SK-N-SH (cell line): ENCODE results near the gene SLC20A1. TPM values are rescaled to one million over a fixed set of nuclear protein-coding genes. Genes with fewer than 3 reads are reported as not detected.
A peak's percentile ranks its signal among the peaks of the same experiment; 100 is the strongest.

Source experiments
- CTCF ChIA-PET: fragments of 300-600, 350-600 bp; formaldehyde crosslinking; extraction: SDS; loops from one replicate; lab custom pipeline; 2021; lab: Yijun Ruan, JAX
- POLR2A ChIA-PET: fragments of 350-600 bp; sonication (Branson Sonifier 250); formaldehyde crosslinking; extraction: SDS; loops from one replicate; lab custom pipeline; 2020; ENCODE audit warnings: antibody characterized with exemption, inconsistent platforms; lab: Yijun Ruan, JAX
- DNase-seq: peaks from one replicate; pipeline ENCODE4 v3.0.0; 2012
- H2AFZ ChIP-seq: fragments of 200-600 bp; sonication (generic); 2 replicates; pipeline ENCODE4 v1.8.1; 2016; ENCODE audit warnings: antibody characterized with exemption, mild to moderate bottlenecking, low read depth
- H3F3A ChIP-seq: fragments of 200-600 bp; sonication (generic); replicated peaks from 2 replicates; pipeline ENCODE3; 2016; ENCODE audit warnings: antibody characterized with exemption, mild to moderate bottlenecking; ENCODE audit not compliant: insufficient read depth
- H3K27ac ChIP-seq, 2 experiments: fragments of 200-500 bp in 1 of 2; fragments of 200-600 bp in 1 of 2; sonication (Bioruptor generic) in 1 of 2; sonication (generic), shearing (Covaris generic) in 1 of 2; 2 replicates each; pipeline versions ENCODE4 v1.5.1 to v1.6.1; 2014 to 2016; ENCODE audit warnings: low read depth in 2 of 2, inconsistent platforms in 1 of 2, low read length in 1 of 2, mild to moderate bottlenecking in 1 of 2, mixed read lengths in 1 of 2
- H3K27me3 ChIP-seq: fragments of 200-600 bp; sonication (generic), shearing (Covaris generic); 2 replicates; pipeline ENCODE4 v1.6.1; 2016; ENCODE audit warnings: mixed run types; ENCODE audit not compliant: insufficient read depth
- H3K36me3 ChIP-seq, 2 experiments: fragments of 200-500 bp in 1 of 2; fragments of 200-600 bp in 1 of 2; sonication (Bioruptor generic) in 1 of 2; sonication (generic) in 1 of 2; replicated peaks in 1 of 2; 2 replicates each; pipeline versions ENCODE3 to v1.5.1; 2014 to 2016; ENCODE audit warnings: low read length in 1 of 2, mild to moderate bottlenecking in 1 of 2; ENCODE audit not compliant: insufficient read depth in 2 of 2, control insufficient read depth in 1 of 2
- H3K4me1 ChIP-seq, 2 experiments: fragments of 200-500 bp in 1 of 2; fragments of 200-600 bp in 1 of 2; sonication (Bioruptor generic) in 1 of 2; sonication (generic), shearing (Covaris generic) in 1 of 2; 2 replicates each; pipeline versions ENCODE4 v1.5.1 to v1.6.1; 2014 to 2016; ENCODE audit warnings: low read depth in 1 of 2, low read length in 1 of 2, mixed run types in 1 of 2; ENCODE audit not compliant: insufficient read depth in 2 of 2, control insufficient read depth in 1 of 2
- H3K4me2 ChIP-seq: fragments of 200-600 bp; sonication (generic), shearing (Covaris generic); 2 replicates; pipeline ENCODE4 v1.6.1; 2017; ENCODE audit warnings: mixed run types
- H3K4me3 ChIP-seq, 2 experiments: fragments of 200-500 bp in 1 of 2; fragments of 200-600 bp in 1 of 2; sonication (Bioruptor generic) in 1 of 2; sonication (generic), shearing (Covaris generic) in 1 of 2; 2 replicates each; pipeline versions ENCODE4 v1.5.1 to v1.8.1; 2014 to 2016; ENCODE audit warnings: low read depth in 2 of 2, inconsistent platforms in 1 of 2, low read length in 1 of 2, mild to moderate bottlenecking in 1 of 2, mixed read lengths in 1 of 2, moderate library complexity in 1 of 2
- H3K79me2 ChIP-seq: fragments of 200-600 bp; sonication (generic); 2 replicates; pipeline ENCODE4 v1.8.1; 2017; ENCODE audit warnings: mild to moderate bottlenecking; ENCODE audit not compliant: insufficient read depth
- H3K9ac ChIP-seq: fragments of 200-600 bp; sonication (generic); 2 replicates; pipeline ENCODE4 v1.6.1; 2017; ENCODE audit warnings: mixed run types
- H3K9me2 ChIP-seq: fragments of 200-600 bp; sonication (generic); 2 replicates; pipeline ENCODE4 v1.6.1; 2017; ENCODE audit warnings: mixed run types
- H3K9me3 ChIP-seq: fragments of 200-600 bp; sonication (generic); 2 replicates; pipeline ENCODE4 v1.6.1; 2017; ENCODE audit warnings: mixed run types, mild to moderate bottlenecking, moderate library complexity
- H4K20me1 ChIP-seq: fragments of 200-600 bp; sonication (generic); 2 replicates; pipeline ENCODE4 v1.6.1; 2017; ENCODE audit warnings: mild to moderate bottlenecking, mixed run types; ENCODE audit not compliant: insufficient read depth
- CHD2 ChIP-seq: fragments of 150-350 bp; IDR thresholded peaks from 2 replicates; pipeline ENCODE4 v1.6.1; 2018; ENCODE audit warnings: low read length; ENCODE audit not compliant: partially characterized antibody
- ELF1 ChIP-seq: IDR thresholded peaks from 2 replicates; pipeline ENCODE4 v1.4.0; 2012
- EP300 ChIP-seq, 2 experiments: IDR thresholded peaks; 2 replicates each; pipeline versions ENCODE4 v1.4.0 to v1.6.1; 2012; ENCODE audit warnings: borderline replicate concordance in 1 of 2, low read depth in 1 of 2, low read length in 1 of 2
- FOSL2 ChIP-seq: IDR thresholded peaks from 2 replicates; pipeline ENCODE4 v1.4.0; 2012; ENCODE audit warnings: low read depth, mild to moderate bottlenecking, moderate library complexity, borderline replicate concordance
- FOXM1 ChIP-seq: IDR thresholded peaks from 2 replicates; pipeline ENCODE4 v1.4.0; 2012; ENCODE audit warnings: low read depth, mild to moderate bottlenecking
- JUND ChIP-seq: IDR thresholded peaks from 2 replicates; pipeline ENCODE4 v1.4.0; 2012
- MEF2A ChIP-seq: IDR thresholded peaks from 2 replicates; pipeline ENCODE4 v1.4.0; 2012; ENCODE audit warnings: low read depth, borderline replicate concordance
- NFIC ChIP-seq: IDR thresholded peaks from 2 replicates; pipeline ENCODE4 v1.4.0; 2012; ENCODE audit warnings: borderline replicate concordance
- PBX3 ChIP-seq: IDR thresholded peaks from 2 replicates; pipeline ENCODE4; 2012
- POLR2AphosphoS5 ChIP-seq: IDR thresholded peaks from 2 replicates; pipeline ENCODE4 v1.6.1; 2012; ENCODE audit warnings: low read depth, low read length
- RXRA ChIP-seq: IDR thresholded peaks from 2 replicates; pipeline ENCODE4 v1.4.0; 2012; ENCODE audit warnings: low read depth, mild to moderate bottlenecking, borderline replicate concordance
- SMC3 ChIP-seq: IDR thresholded peaks from 2 replicates; pipeline ENCODE4 v1.6.1; 2012; ENCODE audit warnings: low read depth, low read length, improper control_type of control experiment
- TAF1 ChIP-seq: IDR thresholded peaks from 2 replicates; pipeline ENCODE4 v1.6.1; 2012; ENCODE audit warnings: low read depth, mild to moderate bottlenecking, low read length, moderate library complexity, borderline replicate concordance
- TCF12 ChIP-seq: IDR thresholded peaks from 2 replicates; pipeline ENCODE4 v1.4.0; 2012
- YY1 ChIP-seq: IDR thresholded peaks from 2 replicates; pipeline ENCODE4 v1.4.0; 2012; ENCODE audit warnings: low read depth, mild to moderate bottlenecking
- WGBS: methylation state at CpG from one replicate; pipeline ENCODE4 v1.1.6; 2017; ENCODE audit warnings: low lambda C conversion rate; 5-methylcytosine and 5-hydroxymethylcytosine counted together
- polyA plus RNA-seq, 3 experiments: library from polyadenylated mRNA; depleted of rRNA; stranded (reverse); fragments of >200 nt; gene quantifications; 2 replicates each; pipeline ENCODE4 v1.2.3, GENCODE V29; 2012
- TF ChIP-seq, protein P1 (sequence below): IDR thresholded peaks from 2 replicates; pipeline ENCODE4 v1.4.0; 2012; ENCODE audit warnings: low read depth

The SLC20A1 gene
- polyA plus RNA-seq, 1 of the 3 experiments (the other 2 are of a cell fraction) = 56.3 TPM

- H3K27me3 ChIP-seq = no peaks in the 10 kb centered on the region
- peak overlapping the region; percentile 56 to 93; a peak in 3 of 4 replicates for H3K27ac ChIP-seq
- H3K4me1 ChIP-seq = peaks cover 10 to 36% of the 10 kb centered on the region in 2 experiments
- POLR2A ChIA-PET = no interaction called here
- H4K20me1 ChIP-seq = no peaks in the 10 kb centered on the region
- H3K4me2 ChIP-seq = peak overlapping the region; percentile 64
- H3K9me2 ChIP-seq = no peaks in the 10 kb centered on the region
- no peak overlapping the region; the same call in 1 of the 2 replicates for H3K9ac ChIP-seq
- H3K36me3 ChIP-seq = no peaks in the 10 kb centered on the region
- 15% methylated on average over 2 of the region's 2 CpGs for WGBS
- peaks cover 15% of the 10 kb centered on the region; the same call in 1 of the 2 replicates for H3K79me2 ChIP-seq
- peak; percentile 69; the same call in 1 of the 2 replicates for TF ChIP-seq PBX3
- peak; percentile 29; the same call in 1 of the 2 replicates for TF ChIP-seq NFIC
- TF ChIP-seq MEF2A = no peak
- TF ChIP-seq, all 33 proteins: peak for 2
- peak overlapping the region; percentile 62; the same call in 1 of the 2 replicates for H2AFZ ChIP-seq
- no peak for DNase-seq
- CTCF ChIA-PET = interaction anchor here (0.8 to 2.2 kb wide), 2 partner anchors 12 to 86 kb away, joined by 4 to 11 read pairs; no protein-coding TSS in a partner anchor
- no peaks in the 10 kb centered on the region for H3K9me3 ChIP-seq
- peak overlapping the region in 1 of 2 experiments; percentile 25; a peak in 2 of 4 replicates for H3K4me3 ChIP-seq
- peaks cover 32% of the 10 kb centered on the region for H3F3A ChIP-seq
Observed at GRCh38 chr2:112640467-112640799, 5.3 kb upstream of the SLC20A1 start.

- CTCF ChIA-PET = interaction anchor here (0.8 to 2.2 kb wide), 3 partner anchors 13 to 86 kb away, joined by 4 to 11 read pairs (median 10); no protein-coding TSS in a partner anchor
- Histone ChIP-seq H3K9ac (peak overlapping the region; percentile 60; the same call in 1 of the 2 replicates), H3K27ac (peak overlapping the region; percentile 56 to 93), H3K36me3 (no peaks in the 10 kb centered on the region), H3K27me3 (no peaks in the 10 kb centered on the region), H3K9me2 (no peaks in the 10 kb centered on the region), H3K4me3 (peak overlapping the region in 1 of 2 experiments; percentile 25; a peak in 2 of 4 replicates), H3K79me2 (peaks cover 18% of the 10 kb centered on the region; the same call in 1 of the 2 replicates), H3F3A (peaks cover 32% of the 10 kb centered on the region), H4K20me1 (no peaks in the 10 kb centered on the region), H2AFZ (peak overlapping the region; percentile 62; the same call in 1 of the 2 replicates), H3K4me1 (peaks cover 10 to 36% of the 10 kb centered on the region in 2 experiments), H3K4me2 (peak overlapping the region; percentile 64), H3K9me3 (no peaks in the 10 kb centered on the region)
- no peak for DNase-seq
- POLR2A ChIA-PET = no interaction called here
- TF ChIP-seq NFIC = peak; percentile 32; the same call in 1 of the 2 replicates
- peak; percentile 62; the same call in 1 of the 2 replicates for TF ChIP-seq RXRA
- no peak for TF ChIP-seq SMC3
- TF ChIP-seq TAF1 = 0 out of 2 replicates have a peak, but pooled peaks have one; percentile 26
- TF ChIP-seq POLR2AphosphoS5 = peak; percentile 61; the same call in 1 of the 2 replicates
- TF ChIP-seq CHD2 = no peak
- TF ChIP-seq FOSL2 = peak; percentile 93
- TF ChIP-seq YY1 = peak; percentile 55; the same call in 1 of the 2 replicates
- TF ChIP-seq TCF12 = peak; percentile 82
- TF ChIP-seq, protein P1, sequence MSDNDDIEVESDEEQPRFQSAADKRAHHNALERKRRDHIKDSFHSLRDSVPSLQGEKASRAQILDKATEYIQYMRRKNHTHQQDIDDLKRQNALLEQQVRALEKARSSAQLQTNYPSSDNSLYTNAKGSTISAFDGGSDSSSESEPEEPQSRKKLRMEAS = peak; percentile 34
- no peak for TF ChIP-seq ELF1
- peak in 1 of 2 experiments; percentile 74; a peak in 2 of 4 replicates for TF ChIP-seq EP300 (IDR thresholded peaks at IDR 0.05; ENCODE audit: borderline replicate concordance in 1 of 2, low read depth in 1 of 2, low read length in 1 of 2)
- TF ChIP-seq JUND = peak; percentile 86
- peak; percentile 70; the same call in 1 of the 2 replicates for TF ChIP-seq FOXM1
- 33% methylated on average over 8 of the region's 8 CpGs for WGBS
Observed at GRCh38 chr2:112640800-112641675, 4.7 kb upstream of the SLC20A1 start.
